ENCODE measurements around the gene DGKQ. TPM values are rescaled to one million over a fixed set of nuclear protein-coding genes. Genes with fewer than 3 reads are reported as not detected.
A peak's percentile ranks its signal among the peaks of the same experiment; 100 is the strongest.
"Not testable (repeated sequence)": the region's sequence is repeated elsewhere in the genome, so short reads cannot be mapped to it uniquely, and the experiment has no call there.

Gene DGKQ
- total RNA-seq, 1 donor from 2014 or later, result 8.6 TPM

DNA sequence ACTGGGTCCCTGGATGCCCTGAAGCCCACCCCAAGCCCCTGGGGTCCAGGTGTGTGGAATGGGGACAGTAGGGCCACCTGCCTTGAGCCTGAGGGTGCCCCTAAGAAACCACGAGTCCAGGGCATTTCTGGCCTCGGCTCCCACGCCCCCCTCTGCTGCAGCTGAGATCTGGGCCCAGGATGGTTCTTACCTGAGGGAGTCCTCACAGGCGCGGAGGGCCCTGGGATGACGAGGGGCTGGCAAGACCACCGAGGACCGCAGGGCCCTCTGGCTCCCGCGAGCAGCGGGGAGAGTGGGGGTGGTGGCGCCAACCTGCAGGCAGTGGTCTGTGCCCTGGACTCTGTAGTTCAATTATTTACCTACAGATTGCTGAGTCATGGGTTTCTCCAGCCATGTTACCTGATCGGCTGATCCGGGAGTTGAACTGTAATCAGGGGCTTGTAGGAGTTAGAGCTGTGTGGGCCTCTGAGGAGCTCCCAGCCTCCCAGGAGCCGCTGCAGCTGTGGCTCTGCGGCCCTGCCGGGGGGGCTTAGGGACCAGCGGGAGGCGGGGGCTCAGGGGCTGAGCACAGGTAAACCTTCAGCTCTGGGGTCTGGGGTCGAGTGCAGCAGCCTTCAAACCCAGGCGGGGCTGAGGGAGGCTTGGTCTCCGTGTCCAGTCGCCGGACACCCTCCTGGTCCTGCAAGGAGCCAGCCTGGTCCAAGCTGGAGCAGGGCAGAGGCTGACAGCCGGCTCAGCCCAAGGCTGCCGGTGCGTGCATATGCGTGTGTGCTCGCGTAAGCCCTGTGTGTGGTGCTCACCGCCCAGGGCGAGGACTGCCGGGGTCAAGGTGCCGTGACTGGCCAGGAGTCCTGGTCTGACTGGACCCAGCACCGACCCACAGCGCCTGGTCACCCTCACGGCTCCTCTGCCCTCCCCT is 20.0 kb upstream of the DGKQ start, which contains the start of gene SLC26A1:
Gene SLC26A1 (minus strand): TSS at position 294 of the 919 bp plus-strand sequence. CDS start 1,701 bp downstream, outside the sequence.
- DNase-seq, result no peak

DNA sequence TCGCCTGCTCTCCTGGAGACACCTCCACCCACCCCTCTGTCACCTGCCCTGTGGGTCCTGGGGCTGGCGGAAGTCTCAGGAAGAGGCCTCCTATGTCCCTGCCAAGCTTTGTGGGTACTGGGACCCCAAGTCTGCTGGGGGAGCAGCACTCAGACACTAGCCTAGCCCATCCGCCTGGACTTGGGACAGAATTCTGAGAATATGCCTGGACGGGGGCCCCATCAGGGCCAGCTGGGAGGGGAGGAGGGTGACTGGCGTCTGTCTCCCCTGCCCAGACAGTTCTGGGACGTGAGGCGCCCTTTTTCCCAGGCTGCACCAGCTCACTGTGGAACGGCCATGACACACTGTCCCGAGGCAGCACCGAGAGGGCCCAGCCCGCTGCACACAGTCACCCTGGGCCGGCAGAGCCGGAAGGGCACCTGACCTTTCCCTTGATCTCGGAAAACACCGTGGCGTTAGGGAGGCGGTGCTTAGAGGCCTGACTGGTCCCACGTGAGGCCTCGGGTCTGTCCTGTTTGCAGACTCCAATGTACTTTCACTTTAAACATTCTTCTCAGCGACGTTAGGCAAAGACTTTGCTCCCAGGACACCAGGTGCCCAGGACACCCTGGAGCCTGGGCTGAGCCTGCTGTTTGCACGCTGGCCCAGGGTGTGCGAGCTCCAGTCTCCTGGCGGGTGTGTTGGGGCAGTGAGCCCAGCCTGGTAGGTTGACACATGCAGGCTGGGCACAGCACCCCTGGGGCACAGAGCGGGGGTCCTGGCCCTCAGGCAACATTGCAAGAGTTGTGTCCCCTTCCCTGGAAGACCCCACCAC is 19.1 kb upstream of the DGKQ start:
- DNase-seq, result no peak

DNA sequence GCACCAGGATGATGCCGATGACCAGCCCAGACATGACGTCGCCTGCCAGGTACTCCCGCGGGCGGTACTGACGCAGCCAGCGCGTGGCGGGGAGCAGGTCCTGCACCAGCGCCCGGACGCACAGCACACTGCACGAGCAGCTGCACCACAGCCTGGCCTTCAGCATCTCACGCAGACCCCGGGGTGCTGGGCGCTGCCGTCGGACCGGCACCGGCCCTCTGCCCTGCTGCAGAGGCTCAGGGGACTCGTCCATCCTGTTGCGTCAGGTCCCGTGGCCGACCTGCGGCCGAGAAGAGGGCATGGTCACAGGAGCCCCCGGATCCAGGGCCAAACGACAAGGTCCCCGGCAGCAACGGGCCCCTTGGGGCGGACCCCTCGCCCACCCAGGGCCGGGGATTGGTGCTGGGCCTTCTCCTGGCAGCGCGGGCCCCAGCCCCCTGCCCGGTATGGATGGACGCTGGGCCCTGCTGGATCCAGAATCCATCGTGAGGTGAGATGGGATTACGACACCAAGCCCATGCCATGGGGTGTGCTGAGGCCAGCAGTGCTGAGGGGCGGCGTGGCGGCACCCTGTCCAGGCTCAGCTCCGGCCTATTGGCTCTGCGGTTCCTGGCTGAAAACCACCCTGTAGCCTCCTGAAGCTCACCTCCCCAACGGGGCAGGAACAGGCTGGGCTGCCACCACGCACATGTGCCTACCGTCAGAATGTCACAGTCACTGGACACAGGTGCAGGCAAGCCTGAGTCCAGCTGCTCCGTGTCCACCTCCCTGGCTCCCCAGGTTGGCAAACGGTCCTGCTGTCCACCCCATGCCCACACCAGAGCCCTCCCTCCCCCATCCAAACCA is 18.3 kb upstream of the DGKQ start:
- DNase-seq, result no peak

DNA sequence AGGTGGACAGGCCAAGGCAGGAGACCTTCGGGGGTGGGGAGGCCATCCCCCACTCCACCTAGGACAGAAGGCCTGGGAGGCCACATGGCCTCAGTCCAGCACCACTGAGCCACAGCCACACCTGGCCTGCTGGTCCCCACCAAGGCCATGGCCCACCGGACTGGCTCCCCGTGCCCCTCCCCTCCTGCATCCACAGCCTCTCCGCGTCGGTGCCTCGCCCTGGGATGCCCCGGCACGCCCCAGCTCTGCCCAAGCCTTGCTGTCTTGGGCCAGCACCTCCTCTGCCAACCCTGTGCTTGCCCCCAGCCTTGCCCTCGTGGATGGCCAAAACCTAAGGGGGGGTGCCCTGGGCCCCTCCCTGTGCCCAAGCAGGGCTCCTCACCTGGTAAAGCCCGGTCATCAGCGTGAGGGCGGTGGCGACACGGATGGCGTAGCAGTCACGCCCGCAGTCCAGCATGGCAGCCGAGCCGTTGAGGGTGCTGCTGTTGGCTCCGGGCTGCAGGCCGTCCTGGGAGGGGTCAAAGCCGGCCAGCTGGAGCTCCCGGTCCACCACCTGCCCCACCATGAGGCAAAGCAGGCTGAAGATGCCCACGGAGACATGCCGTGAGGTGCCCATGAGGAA is 17.5 kb upstream of the DGKQ start:
- no peak for DNase-seq

DNA sequence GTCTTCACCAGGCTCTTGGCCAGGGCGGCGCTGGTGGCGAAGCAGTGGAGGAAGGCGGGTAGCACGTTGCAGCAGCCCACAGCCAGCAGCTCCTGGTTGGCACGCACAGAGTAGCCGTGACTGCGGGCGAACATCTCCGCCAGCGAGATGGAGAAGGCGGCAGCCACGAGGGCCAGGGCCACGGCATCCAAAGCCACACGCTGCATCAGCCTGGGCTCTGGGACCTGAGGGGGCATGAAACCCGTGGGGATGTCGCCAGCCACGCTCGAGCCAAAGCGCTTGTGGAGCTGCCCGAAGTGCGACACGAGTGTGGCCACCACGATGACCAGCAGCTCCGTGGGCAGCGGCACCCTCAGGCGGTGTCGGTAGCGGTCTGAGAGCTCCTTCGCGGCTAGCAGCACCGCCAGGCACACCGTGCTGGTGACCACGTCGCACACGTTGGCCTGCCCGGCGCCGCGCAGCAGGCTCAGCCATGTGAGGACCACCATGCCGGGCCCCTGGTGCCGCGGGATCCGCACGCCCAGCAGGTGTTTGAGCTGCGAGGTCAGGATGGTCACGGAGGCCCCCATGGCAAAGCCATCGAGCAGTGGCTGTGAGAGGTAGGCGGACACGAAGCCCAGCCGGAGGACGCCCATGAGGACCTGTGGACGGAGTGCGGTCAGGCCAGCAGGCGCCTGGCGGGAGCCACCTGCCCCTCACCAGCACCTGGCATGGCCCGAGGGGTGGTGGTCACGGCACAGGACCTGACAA is 16.5 kb upstream of the DGKQ start:
- no peak for DNase-seq

DNA sequence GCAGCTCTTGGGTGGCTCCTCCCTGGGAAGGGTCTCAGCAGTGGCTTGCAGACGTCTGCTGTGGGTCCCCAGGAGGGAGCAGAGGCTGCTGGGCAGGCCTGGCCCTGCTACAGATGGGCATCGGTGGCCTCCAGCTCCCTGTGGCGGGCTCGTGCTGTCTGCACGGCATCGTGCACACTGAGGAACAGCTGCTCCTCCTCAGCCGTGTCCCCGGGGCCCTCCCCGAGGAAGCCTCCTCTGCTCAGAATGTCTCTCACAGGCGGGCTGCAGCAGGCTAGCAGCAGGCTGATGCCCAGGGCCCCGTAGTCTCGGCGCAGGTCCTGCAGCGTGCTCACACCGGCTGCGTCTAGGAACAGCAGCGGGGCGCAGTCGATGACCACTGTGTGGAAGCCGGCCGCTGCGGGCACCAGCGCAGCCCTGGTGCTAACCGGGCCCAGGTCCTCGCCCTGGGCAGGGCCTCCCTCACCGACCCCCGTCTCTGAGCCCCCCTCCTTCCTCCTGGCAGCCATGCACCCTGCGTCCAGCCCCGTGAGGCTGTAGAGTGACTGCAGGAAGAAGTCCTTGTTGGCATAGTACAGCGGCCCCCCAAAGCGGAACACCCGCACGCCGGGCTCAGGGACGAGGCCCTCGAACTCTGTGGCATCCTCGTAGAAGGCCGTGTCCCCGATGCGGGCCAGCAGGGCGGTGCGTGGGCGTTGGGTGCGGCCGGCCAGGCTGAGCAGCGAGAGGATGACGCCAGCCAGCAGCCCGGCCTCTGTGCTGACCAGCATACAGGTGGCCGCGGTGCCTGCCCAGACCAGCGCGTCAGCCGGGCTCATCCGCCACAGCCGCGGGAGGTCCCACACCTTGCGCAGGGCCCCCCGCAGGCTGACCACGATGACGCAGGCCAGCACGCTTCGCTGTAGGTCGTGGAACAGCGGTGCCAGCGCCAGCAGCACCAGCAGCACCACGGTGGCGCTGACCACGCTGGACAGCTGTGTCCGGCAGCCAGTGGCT is 15.7 kb upstream of the DGKQ start:
- no peak for DNase-seq

DNA sequence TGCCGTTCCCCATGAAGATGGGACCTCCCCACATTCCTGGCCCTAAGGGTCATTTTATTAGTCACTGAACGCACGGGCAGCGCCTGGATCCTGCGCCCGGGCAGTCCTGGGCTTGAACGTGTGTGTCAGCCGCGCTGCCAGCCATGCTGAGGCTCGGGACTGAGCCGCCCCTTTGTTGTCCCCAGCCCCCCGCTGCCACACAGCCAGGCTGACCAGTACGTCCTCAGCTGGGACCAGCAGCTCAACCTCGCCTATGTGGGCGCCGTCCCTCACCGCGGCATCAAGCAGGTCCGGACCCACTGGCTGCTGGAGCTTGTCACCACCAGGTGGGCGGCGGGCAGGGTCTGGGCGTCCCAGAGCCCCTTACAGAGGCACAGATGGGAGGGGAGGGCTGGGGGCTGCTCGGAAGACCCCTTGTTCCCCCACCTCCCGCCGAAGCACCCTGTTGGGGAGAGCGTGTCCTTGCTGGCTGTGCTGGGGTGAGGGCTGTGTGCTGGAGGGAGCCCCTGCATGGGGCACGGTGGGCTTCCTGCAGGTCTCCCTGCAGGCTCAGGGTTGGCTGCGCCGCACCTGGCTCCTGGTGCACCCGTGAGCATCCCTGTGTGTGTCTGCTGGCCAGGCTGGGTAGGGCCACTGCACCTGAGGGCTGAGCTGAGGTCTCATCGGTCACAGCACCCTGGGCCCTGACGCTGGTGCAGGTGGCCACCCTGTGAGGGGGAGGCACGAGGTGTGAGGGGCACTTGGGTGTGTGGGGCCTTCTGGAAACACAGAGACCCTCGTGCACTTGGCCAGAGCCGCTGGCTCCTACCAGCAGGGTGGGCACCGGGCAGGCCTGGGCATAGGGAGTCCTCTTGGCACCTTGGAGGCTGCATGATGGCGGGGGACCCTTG is 14.5 kb upstream of the DGKQ start:
- no peak for DNase-seq

DNA sequence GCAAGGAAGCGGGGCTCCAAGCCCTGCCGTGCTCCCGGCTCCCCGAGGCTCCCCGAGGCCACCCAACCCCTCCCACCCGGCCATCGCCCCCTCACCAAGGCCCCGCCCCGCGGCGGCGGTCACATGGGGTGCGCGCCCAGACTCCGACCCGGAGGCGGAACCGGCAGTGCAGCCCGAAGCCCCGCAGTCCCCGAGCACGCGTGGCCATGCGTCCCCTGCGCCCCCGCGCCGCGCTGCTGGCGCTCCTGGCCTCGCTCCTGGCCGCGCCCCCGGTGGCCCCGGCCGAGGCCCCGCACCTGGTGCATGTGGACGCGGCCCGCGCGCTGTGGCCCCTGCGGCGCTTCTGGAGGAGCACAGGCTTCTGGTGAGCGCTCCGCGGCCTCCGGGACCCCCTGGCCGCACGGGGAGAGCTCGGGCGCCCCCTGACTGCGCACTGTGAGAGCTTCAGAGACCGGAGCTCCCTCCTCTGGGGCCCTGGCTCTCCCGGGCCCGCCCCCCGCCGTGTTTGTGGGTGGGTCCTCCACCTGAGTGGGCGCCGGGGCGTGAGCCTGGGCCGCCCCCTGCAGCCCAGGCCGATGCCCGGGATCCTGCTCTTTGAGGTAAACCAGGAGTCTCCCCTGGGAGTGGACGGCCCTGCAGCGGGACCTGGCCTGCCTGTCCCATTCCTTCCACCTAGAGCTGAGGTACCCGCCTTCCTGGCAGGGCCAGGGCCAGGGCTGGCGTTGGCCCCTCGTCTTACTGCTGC is 13.7 kb upstream of the DGKQ start, which contains the start of gene IDUA:
Gene IDUA (plus strand): TSS at position 166 of the 745 bp plus-strand sequence. CDS start 41 bp downstream, at position 207.
- peak; percentile 85 for DNase-seq

DNA sequence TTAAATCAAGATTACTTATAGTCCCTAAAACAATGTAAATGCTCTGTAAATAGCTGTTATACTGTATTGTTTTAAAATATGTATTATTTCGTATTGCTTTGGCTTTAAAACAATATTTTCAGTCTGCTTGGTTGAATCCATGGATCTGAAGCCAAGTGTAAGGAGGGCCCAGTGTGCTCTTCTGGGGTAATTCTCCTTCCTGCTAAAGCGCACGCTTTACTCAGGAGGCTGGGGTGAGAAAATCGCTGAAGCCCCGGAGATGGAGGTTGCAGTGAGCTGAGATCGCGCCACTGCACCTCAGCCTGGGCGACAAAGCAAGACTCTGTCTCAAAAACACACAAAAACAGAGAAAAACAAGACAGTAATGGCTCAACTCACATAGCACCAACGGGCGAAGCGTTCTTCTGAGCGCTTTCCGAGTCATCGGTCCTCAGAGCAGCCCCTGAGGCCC is 13.1 kb upstream of the DGKQ start:
- no peak for DNase-seq

DNA sequence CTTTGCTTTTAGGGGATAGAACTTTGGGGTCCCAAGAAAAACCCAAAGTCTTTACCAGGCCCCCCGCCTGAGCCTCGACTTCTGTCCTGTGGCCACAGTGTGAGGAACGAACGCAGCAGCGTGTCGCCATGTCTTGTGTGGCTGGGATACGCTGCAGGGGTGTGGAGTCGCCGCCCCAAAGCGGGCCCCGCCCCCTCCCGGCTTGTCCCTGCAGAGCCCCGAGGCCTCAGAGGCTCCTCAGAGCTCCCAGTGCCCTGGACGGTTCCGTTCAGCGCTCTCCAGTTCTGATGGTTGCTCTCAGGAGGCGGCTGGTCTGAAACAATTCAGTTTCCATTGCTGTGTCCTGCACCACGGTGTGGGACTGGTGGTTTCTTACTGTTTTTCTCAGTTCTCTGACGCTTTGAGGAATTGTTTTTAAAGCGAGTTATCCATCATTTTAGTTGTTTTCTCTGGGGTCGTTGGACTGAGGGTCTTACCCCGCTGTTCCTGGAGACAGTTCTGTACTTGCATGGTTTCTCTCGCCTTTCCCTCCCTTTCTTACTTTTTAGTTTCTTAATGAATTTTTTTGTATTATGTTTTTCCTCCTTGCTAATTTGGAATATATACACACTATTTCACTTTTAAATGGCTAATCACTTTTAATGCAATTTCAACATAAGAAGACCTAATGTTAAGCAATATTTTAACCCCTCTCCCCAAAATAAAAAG is 11.9 kb upstream of the DGKQ start:
- peak; percentile 48 for DNase-seq

DNA sequence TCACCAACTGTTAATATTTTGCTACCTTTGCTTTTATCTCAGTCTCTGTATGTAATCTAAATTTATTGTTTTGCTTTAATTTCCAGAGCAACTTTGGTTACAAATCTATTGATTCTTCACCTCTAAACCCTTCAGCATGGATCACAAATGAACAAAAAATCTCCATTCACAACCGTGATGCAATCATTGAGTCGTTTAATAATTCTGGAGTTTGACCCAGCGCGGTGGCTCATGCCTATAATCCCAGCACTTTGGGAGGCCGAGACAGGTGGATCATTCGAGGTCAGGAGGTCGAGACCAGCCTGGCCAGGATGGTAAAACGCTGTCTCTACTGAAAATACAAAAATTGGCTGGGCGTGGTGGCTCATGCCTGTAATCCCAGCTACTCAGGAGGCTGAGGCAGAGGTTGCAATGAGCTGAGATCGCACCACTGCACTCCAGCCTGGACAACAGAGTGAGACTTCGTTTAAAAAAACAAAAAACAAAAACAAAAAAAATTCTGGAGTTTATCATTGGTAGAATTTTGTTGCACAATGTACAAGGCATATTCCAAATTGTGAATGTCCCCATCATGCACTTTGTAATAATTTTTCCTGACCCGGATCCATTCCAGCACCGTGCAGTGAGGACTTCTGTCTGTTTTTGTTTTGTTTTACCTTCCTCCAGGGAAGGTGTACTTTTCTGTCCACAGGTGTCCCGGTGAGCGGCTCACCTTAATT is 11.1 kb upstream of the DGKQ start:
- DNase-seq, result no peak

DNA sequence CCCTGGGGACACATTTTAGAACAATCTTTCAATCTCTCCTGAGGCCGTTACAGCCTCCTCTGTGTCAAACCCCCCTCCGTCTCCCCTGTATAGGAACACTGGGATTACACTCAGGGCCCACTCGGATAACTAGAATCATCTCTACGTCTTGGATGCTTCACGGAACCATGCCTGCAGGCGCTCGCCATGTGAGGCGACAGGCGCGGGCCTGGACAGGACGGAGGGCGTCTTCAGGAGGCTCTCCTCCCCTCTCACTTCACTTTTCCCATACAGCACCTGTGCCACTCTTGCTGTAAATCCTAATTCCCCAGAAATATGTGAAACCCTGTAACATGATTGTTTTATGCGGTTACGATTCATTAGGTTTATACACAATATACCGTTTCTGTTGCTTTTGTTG is 9.4 kb upstream of the DGKQ start:
- no peak for DNase-seq

DNA sequence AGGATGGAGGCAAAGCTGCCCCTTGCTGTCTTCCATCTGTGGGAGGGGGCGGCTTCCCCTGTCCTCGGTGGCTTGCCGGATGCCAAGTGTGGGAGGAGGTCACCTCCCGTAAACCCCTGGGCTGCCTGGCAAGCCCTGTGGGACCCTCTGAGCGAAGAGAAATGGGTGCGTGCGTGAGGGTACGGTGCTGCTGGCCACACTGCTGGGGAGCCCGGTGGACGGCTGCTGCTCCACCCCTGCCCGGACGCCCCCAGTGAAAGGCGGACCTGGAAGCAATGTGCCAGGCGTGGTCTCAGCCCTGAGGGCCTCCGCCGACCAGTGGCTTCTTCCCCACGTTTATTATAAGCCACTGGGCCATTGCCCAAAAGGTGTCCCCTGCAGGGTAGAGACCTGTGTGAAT is 8.9 kb upstream of the DGKQ start:
- no peak for DNase-seq

DNA sequence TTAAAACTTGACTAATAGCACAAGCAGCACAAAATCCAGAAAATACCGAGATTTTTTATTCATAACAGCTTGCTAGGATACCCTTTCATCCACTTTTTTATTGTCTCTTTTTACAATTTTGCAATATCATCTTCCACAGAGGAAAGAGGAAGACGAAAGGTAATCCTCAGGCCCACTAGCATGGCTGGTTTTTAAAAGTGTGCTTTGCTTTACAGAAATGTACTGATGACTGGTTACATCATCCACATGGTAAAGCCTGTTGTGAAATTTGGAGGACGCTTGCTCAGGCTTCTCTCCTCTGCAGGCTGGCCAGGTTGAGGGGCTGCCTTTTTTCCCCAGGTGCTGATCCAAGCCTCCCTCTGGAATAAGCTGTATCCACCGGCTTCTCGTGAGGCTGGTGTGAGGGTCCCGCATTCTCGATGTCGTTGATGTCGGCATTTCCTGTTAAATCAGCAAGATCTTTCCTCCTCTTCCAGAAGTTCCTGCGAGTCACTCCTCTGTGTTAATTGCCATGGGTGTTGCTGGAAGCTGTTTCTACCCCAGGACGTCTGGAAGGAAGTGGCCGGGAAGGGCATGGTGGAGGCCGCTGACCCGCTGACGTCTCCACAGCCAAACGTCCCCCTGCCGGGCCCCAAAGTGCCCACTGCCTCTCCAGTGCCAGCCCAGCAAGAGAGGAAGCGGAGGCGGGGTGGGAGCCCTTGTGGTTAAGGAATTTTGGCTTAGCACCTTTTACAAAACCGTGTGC is 5.8 kb upstream of the DGKQ start:
- DNase-seq, result no peak

DNA sequence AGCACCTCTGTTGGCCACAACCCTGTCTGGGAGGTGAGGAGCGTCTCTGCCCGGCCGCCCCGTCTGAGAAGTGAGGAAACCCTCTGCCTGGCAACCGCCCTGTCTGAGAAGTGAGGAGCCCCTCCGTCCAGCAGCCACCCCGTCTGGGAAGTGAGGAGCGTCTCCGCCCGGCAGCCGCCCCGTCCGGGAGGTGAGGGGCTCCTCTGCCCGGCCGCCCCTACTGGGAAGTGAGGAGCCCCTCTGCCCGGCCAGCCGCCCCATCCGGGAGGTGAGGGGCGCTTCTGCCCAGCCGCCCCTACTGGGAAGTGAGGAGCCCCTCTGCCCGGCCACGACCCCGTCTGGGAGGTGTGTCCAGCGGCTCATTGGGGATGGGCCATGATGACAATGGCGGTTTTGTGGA is 2.6 kb upstream of the DGKQ start:
- not testable (repeated sequence) for DNase-seq

DNA sequence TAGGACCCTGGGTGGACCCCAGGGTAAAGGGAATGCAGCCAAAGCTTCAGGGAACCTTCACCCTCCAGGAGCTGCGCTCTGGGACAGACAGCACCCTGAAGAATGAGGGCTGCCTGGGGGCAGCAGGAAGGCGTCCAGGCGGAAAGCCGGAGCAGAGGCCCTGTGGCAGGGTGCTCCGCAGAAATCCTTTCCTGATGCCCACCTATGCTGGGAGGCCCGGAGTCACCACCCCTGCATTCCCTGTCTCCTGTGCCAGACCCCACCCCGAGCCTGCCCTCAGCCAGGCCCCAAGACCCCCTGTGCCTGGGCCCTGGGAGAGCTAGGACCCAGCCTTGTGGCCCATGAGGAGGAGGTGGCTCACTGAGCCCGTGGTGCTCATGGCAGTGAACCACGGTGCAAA is 1.3 kb upstream of the DGKQ start:
- no peak for DNase-seq
